NCI-H187 treated with DMSO at 0.1 percent for 48 hours (cell line): Measurements from ENCODE around the gene CCDC159.
"Not testable (repeated sequence)": the region's sequence is repeated elsewhere in the genome, so short reads cannot be mapped to it uniquely, and the experiment has no call there.

Experiments
- DNase-seq: peaks from one replicate; lab custom pipeline; 2025; lab: John Stamatoyannopoulos, UW

Gene CCDC159

DNA sequence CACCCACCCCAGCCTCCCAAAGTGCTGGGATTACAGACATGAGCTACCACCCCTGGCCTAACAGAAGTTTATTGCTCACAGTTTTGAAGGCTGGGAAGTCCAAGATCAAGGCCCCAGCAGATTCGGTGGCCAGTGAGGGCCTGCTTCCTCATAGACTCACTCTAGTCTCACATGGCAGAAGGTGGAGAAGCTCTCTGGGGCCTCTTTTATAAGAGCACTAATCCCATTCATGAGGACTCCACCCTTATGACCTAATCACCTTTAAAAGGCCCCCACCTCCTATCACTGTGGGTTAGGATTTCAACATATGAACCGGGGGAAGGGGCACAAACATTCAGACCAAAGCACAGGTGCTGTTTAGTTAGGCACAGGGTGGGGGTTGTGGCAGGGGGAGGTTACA is 21.2 kb downstream of the CCDC159 start:
- no peak for DNase-seq

DNA sequence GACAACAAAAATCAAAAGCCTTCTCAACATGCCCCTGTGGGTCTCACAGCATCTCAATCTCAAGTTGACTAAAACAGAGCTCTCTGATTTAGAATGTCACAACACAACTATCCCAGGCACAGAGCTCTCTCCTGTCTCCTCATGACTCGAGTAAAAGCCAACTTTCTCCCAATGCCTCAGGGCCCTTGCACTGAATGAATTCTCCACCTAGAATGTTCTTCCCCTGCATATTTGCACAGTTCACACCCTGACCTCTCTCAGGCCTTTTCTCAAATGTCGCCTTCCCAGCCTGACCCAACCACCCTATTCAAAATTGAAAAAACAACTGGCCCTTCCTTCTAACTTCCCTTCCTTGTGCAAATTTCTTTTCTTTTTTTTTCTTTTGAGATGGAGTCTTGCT is 24.4 kb downstream of the CCDC159 start:
- no peak for DNase-seq

DNA sequence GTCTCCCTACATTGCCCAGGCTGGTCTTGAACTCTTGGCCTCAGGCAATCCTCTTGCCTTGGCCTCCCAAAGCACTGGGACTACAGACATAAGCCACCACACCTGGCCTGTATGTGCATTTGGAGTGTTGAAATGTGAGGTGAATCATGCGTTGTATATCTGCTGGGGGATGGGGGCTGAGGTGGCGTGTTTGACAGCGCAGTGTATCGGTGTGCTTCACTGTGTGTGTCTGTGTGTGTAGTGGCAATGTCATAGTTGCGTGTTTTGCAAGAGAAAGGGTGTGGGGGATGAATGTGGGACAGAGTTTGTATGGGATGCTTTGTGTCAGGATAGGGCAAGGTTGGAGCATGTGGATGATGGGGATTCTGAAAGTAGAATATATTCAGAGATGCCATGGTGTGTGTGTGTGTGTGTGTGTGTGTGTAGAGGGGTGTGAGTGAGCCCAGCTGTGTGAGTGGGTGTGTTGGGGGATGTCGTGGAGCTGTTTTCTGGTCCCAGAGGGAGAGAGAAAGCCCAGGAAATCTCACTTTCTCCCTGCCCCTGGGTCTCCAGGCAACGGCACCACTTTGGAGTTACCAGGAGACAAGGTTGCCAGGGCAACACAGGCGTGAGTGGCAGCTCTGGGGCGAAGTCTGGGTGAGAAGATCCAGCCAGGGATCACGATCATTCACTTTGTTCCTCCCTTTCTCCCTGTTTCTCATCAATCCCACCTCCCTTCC is 27.0 kb downstream of the CCDC159 start:
- DNase-seq = peak; percentile 45

GRCh38 chr19:11373885-11374432 is 27.6 kb downstream of the CCDC159 start:
- DNase-seq = no peak

GRCh38 chr19:11374433-11375142 is 28.3 kb downstream of the CCDC159 start, which contains the start of gene SWSAP1:
TSS of gene SWSAP1 (plus strand) at chr19:11374666. CDS start at chr19:11374681, 15 bp downstream.
- peak; percentile 88 for DNase-seq

DNA sequence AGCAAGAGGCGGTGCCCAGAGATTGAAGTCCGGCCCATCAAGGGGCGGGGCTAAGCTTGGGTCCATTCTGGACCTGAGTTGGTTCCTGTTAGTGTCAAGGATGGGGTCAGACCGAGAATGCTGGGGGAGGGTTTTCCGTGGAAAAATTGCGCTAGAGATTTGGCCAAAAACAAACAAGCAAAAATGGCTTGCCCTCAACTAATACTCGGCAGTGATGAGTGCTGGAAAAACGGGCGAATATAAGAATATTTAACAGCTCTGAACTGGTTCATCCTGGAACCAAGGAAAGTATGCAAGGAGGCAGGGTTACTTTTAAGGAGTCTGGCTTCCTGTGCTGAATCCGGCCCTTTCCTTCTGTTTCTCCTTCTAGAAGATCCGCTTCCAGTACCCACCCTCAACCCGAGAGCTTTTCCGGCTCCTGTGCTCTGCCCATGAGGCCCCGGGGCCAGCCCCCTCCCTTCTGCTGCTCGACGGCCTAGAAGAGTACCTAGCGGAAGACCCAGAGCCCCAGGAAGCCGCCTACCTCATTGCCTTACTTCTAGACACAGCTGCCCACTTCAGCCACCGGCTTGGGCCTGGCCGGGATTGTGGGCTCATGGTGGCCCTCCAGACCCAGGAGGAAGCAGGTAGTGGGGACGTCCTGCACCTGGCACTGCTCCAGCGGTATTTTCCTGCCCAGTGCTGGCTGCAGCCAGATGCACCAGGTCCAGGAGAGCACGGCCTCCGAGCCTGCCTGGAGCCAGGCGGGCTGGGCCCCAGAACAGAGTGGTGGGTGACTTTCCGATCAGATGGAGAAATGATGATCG is 29.0 kb downstream of the CCDC159 start:
- DNase-seq = no peak

GRCh38 chr19:11377237-11377636 is 30.9 kb downstream of the CCDC159 start:
- DNase-seq = no peak

GRCh38 chr19:11377756-11378155 is 31.4 kb downstream of the CCDC159 start:
- no peak for DNase-seq

DNA sequence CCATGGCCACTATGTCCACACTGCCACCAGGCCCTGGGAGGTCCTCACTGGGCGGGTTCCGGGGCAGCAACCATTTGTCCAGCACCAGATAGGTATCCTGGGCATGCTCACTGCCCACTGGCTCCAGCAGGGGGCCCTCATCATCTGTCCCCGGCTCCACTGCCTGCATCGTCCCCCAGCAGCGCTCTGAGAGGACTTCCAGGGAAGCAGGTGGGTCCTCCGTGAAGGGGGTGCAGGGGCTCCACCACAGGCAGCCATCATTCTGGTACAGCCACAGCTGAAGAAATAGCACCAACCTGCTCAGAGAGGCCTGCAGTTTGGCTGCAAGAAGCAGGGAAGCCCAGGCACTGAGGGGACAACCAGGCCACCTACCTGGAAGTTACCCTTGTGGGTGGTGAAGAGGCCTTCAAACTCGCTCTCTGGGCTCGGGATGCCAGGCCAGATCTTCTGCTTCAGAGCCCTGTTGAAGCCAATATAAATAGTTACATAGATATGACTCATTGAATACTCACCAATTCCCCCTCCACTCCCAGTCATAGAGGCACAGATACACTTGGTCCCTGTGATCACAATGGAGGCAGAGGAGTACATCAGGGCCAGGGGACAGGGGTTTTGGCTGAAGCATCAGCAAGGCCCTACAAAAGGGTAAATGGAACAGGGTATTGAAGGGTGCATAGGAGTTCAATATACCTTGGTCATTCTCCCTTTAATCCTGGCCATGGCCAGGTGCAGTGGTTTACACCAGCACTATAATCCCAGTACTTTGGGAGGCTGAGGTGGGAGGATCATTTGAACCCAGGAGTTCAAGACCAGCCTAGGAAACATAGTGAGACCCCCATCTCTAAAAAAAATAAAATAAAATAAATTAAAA is 32.2 kb downstream of the CCDC159 start:
- DNase-seq = no peak

- not testable (repeated sequence) for DNase-seq
Measured at GRCh38 chr19:11379269-11379845, 33.0 kb downstream of the CCDC159 start.

- no peak for DNase-seq
Measured at GRCh38 chr19:11379857-11380350, 33.6 kb downstream of the CCDC159 start.

- DNase-seq = peak; percentile 84
Measured at GRCh38 chr19:11380653-11381537, 34.6 kb downstream of the CCDC159 start.

DNA sequence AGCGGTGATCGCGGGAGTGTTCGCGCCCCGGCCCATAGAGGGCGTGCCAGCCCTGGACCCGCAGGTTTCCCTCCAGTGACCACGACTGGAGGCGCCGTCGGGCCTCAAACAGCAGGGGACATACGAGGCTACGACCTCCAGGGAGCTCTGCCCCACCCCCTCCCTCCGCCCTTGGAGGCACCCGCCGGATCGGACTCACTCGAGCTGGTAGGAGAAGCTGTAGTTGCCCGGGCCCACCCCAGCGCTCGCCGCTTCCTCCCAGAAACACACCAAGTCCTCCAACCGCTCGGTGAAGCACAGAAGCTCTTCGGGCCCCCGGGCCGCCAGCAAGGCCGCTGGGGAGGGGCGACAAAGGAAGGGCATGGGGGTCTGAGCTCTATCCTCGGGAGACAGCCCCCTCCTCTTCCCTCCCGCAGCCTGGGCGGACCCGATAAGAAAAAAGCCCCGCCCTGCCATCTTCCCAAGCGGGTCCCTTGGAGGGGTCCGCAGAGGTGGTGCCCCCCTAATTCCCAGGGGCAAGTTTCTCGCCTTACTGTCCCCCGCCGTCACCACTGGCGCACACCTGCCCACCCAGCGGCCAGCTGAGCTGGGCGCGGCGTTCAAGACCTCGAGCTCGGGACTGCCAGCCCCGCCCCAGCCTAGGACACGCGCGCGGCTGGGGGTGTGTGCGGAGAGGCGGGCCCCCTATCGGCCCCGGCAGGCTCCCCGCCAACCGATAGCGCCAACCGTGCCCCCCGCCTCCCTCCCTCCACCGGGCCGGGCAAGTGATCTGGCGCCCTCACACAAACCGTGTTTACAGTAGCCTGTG is 36.8 kb downstream of the CCDC159 start:
- no peak for DNase-seq

- DNase-seq = no peak
Measured at GRCh38 chr19:11383706-11384048, 37.4 kb downstream of the CCDC159 start.

DNA sequence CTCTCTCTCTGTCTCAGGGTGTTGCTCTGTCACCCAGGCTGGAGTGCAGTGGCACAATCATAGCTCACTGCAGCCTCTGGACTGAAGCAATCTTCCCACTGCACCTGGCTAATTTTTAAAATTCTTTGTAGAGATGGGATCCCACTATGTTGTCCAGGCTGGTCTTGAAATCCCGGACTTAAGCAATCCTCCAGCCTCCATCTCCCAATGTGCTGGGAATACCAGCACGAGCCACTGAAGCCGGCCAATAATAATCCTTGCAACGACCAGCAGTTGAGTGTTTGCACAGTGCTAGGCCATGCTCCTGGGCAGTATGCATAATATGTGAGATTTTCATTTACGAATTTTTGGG is 38.4 kb downstream of the CCDC159 start:
- DNase-seq = no peak

- no peak for DNase-seq
Measured at GRCh38 chr19:11387162-11388034, 41.1 kb downstream of the CCDC159 start.

GRCh38 chr19:11390359-11390758 is 44.0 kb downstream of the CCDC159 start:
- no peak for DNase-seq
